K562 (cell line): ENCODE measurements around the gene LMAN1. TPM values are rescaled to one million over a fixed set of nuclear protein-coding genes. Genes with fewer than 3 reads are reported as not detected.
A peak's percentile ranks its signal among the peaks of the same experiment; 100 is the strongest.

Experiments
- HNRNPL ChIP-seq: fragments of 200-400 bp; formaldehyde crosslinking; IDR thresholded peaks from 2 replicates; pipeline ENCODE4 v1.6.1; 2017; ENCODE audit warnings: low read depth, mild to moderate bottlenecking, low read length
- NFATC3 ChIP-seq: fragments of 450-650 bp; IDR thresholded peaks from 2 replicates; pipeline ENCODE4 v1.6.1; 2017; ENCODE audit warnings: mild to moderate bottlenecking
- ZNF586 ChIP-seq: fragments of 450-650 bp; formaldehyde crosslinking; conservative IDR thresholded peaks from 2 replicates; pipeline ENCODE4 v1.4.0; 2020; ENCODE audit warnings: mild to moderate bottlenecking, moderate library complexity
- polyA plus RNA-seq, 8 experiments: library from polyadenylated mRNA; depleted of rRNA in 4 of 8; stranded (reverse) in 5 of 8; unstranded in 3 of 8; fragments of >200 nt; fragmentation: Nextera tagmentation in 2 of 8; fragmentation: Illumina TruSeq in 1 of 8; extraction: Ambion mirVana in 2 of 8; extraction: Trizol in 1 of 8; gene quantifications; 2 replicates each; pipeline versions ENCODE4 v1.2.1 to v1.2.3, GENCODE V29; 2011 to 2014; ENCODE audit warnings: inconsistent platforms in 1 of 8, missing spikeins in 1 of 8
- total RNA-seq, 7 experiments: library from RNA; depleted of rRNA in 6 of 7; stranded (reverse); fragments of >200 nt in 6 of 7; fragmentation: Illumina TruSeq in 2 of 7; extraction: Trizol in 2 of 7; gene quantifications; 2 replicates each; pipeline versions ENCODE4 v1.2.1 to v1.2.3, GENCODE V29; 2011 to 2021; ENCODE audit warnings: low replicate concordance in 1 of 7
- TF ChIP-seq, protein P1 (sequence below): fragments of 450-650 bp; IDR thresholded peaks from 2 replicates; pipeline ENCODE4 v1.6.1; 2016; ENCODE audit warnings: mild to moderate bottlenecking, moderate library complexity
- TF ChIP-seq, protein P2 (sequence below): fragments of 250-450 bp; sonication (Bioruptor Pico); IDR thresholded peaks from 2 replicates; pipeline ENCODE4 v1.8.0; 2022; ENCODE audit warnings: inconsistent platforms
- TF ChIP-seq, protein P3 (sequence below), 3 experiments: IDR thresholded peaks in 2 of 3; conservative IDR thresholded peaks in 1 of 3; 2 replicates each; pipeline ENCODE4 v1.5.1; 2011 to 2012; ENCODE audit warnings: low read length in 3 of 3, mild to moderate bottlenecking in 3 of 3, control low read depth in 2 of 3, improper control_type of control experiment in 1 of 3, inconsistent platforms in 1 of 3, low read depth in 1 of 3, mixed read lengths in 1 of 3, moderate library complexity in 1 of 3; ENCODE audit not compliant: insufficient read depth in 2 of 3
- TF ChIP-seq, protein P4 (sequence below): fragments of 250-450 bp; sonication (Bioruptor Pico); IDR thresholded peaks from 2 replicates; pipeline ENCODE4 v1.4.0; 2020; ENCODE audit warnings: mild to moderate bottlenecking

Gene LMAN1
- total and polyA plus RNA-seq, 9 of the 15 experiments (the other 6 are each of a cell fraction or from before 2014, with no cell fraction given) = 18.8 to 108 (median 71.2) TPM

DNA sequence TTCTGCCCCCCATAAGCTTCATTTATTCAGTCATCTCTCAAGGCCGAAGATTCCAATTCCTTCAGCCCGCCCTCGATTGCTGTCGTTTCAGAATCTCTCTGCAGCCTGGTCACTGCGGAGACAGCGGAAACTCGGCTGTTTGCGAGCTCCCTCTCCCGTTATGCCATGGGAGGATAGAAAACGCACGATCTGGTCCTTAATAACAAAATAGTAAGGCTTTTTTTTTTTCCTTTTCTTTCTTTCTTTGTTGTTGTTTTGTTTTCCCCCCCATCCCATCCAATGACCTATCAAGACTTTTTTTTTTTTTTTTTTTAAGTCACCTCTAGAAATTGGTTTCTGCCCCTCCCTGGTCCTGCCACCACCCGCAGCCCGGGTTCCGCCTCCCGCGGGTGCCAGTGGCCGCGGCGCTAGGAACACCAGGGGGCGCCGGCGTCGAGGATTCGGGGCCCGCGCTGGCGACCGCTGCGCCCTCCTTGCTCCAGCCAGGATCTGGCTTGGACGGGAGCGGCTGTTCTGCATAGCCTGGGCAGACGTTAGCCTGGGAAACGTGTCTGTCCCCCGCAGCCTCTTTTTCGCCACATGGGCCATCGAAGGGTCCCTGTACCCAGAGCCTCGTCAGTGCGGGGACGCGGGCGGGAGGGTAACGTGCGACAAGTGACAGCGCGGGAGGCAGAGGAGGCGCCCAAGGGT lies 50.7 kb downstream of the LMAN1 start (continued):
- TF ChIP-seq, protein P1, sequence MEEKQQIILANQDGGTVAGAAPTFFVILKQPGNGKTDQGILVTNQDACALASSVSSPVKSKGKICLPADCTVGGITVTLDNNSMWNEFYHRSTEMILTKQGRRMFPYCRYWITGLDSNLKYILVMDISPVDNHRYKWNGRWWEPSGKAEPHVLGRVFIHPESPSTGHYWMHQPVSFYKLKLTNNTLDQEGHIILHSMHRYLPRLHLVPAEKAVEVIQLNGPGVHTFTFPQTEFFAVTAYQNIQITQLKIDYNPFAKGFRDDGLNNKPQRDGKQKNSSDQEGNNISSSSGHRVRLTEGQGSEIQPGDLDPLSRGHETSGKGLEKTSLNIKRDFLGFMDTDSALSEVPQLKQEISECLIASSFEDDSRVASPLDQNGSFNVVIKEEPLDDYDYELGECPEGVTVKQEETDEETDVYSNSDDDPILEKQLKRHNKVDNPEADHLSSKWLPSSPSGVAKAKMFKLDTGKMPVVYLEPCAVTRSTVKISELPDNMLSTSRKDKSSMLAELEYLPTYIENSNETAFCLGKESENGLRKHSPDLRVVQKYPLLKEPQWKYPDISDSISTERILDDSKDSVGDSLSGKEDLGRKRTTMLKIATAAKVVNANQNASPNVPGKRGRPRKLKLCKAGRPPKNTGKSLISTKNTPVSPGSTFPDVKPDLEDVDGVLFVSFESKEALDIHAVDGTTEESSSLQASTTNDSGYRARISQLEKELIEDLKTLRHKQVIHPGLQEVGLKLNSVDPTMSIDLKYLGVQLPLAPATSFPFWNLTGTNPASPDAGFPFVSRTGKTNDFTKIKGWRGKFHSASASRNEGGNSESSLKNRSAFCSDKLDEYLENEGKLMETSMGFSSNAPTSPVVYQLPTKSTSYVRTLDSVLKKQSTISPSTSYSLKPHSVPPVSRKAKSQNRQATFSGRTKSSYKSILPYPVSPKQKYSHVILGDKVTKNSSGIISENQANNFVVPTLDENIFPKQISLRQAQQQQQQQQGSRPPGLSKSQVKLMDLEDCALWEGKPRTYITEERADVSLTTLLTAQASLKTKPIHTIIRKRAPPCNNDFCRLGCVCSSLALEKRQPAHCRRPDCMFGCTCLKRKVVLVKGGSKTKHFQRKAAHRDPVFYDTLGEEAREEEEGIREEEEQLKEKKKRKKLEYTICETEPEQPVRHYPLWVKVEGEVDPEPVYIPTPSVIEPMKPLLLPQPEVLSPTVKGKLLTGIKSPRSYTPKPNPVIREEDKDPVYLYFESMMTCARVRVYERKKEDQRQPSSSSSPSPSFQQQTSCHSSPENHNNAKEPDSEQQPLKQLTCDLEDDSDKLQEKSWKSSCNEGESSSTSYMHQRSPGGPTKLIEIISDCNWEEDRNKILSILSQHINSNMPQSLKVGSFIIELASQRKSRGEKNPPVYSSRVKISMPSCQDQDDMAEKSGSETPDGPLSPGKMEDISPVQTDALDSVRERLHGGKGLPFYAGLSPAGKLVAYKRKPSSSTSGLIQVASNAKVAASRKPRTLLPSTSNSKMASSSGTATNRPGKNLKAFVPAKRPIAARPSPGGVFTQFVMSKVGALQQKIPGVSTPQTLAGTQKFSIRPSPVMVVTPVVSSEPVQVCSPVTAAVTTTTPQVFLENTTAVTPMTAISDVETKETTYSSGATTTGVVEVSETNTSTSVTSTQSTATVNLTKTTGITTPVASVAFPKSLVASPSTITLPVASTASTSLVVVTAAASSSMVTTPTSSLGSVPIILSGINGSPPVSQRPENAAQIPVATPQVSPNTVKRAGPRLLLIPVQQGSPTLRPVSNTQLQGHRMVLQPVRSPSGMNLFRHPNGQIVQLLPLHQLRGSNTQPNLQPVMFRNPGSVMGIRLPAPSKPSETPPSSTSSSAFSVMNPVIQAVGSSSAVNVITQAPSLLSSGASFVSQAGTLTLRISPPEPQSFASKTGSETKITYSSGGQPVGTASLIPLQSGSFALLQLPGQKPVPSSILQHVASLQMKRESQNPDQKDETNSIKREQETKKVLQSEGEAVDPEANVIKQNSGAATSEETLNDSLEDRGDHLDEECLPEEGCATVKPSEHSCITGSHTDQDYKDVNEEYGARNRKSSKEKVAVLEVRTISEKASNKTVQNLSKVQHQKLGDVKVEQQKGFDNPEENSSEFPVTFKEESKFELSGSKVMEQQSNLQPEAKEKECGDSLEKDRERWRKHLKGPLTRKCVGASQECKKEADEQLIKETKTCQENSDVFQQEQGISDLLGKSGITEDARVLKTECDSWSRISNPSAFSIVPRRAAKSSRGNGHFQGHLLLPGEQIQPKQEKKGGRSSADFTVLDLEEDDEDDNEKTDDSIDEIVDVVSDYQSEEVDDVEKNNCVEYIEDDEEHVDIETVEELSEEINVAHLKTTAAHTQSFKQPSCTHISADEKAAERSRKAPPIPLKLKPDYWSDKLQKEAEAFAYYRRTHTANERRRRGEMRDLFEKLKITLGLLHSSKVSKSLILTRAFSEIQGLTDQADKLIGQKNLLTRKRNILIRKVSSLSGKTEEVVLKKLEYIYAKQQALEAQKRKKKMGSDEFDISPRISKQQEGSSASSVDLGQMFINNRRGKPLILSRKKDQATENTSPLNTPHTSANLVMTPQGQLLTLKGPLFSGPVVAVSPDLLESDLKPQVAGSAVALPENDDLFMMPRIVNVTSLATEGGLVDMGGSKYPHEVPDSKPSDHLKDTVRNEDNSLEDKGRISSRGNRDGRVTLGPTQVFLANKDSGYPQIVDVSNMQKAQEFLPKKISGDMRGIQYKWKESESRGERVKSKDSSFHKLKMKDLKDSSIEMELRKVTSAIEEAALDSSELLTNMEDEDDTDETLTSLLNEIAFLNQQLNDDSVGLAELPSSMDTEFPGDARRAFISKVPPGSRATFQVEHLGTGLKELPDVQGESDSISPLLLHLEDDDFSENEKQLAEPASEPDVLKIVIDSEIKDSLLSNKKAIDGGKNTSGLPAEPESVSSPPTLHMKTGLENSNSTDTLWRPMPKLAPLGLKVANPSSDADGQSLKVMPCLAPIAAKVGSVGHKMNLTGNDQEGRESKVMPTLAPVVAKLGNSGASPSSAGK = peak; percentile 61; the same call in 1 of the 2 replicates
- TF ChIP-seq, protein P2, sequence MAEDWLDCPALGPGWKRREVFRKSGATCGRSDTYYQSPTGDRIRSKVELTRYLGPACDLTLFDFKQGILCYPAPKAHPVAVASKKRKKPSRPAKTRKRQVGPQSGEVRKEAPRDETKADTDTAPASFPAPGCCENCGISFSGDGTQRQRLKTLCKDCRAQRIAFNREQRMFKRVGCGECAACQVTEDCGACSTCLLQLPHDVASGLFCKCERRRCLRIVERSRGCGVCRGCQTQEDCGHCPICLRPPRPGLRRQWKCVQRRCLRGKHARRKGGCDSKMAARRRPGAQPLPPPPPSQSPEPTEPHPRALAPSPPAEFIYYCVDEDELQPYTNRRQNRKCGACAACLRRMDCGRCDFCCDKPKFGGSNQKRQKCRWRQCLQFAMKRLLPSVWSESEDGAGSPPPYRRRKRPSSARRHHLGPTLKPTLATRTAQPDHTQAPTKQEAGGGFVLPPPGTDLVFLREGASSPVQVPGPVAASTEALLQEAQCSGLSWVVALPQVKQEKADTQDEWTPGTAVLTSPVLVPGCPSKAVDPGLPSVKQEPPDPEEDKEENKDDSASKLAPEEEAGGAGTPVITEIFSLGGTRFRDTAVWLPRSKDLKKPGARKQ (CRISPR knock-in tag) = no peak
- TF ChIP-seq, protein P3, sequence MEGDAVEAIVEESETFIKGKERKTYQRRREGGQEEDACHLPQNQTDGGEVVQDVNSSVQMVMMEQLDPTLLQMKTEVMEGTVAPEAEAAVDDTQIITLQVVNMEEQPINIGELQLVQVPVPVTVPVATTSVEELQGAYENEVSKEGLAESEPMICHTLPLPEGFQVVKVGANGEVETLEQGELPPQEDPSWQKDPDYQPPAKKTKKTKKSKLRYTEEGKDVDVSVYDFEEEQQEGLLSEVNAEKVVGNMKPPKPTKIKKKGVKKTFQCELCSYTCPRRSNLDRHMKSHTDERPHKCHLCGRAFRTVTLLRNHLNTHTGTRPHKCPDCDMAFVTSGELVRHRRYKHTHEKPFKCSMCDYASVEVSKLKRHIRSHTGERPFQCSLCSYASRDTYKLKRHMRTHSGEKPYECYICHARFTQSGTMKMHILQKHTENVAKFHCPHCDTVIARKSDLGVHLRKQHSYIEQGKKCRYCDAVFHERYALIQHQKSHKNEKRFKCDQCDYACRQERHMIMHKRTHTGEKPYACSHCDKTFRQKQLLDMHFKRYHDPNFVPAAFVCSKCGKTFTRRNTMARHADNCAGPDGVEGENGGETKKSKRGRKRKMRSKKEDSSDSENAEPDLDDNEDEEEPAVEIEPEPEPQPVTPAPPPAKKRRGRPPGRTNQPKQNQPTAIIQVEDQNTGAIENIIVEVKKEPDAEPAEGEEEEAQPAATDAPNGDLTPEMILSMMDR (IDR thresholded peaks at IDR 0.05 in 2 of 3, conservative IDR thresholded peaks at IDR 0.05 in 1 of 3; ENCODE audit: insufficient read depth in 2 of 3, low read depth in 1 of 3, low read length in 3 of 3) = peak; percentile 68 to 86 (median 68)
- TF ChIP-seq ZNF586 (no peak), NFATC3 (no peak), HNRNPL (peak; percentile 45; the same call in 1 of the 2 replicates)
- TF ChIP-seq, protein P4, sequence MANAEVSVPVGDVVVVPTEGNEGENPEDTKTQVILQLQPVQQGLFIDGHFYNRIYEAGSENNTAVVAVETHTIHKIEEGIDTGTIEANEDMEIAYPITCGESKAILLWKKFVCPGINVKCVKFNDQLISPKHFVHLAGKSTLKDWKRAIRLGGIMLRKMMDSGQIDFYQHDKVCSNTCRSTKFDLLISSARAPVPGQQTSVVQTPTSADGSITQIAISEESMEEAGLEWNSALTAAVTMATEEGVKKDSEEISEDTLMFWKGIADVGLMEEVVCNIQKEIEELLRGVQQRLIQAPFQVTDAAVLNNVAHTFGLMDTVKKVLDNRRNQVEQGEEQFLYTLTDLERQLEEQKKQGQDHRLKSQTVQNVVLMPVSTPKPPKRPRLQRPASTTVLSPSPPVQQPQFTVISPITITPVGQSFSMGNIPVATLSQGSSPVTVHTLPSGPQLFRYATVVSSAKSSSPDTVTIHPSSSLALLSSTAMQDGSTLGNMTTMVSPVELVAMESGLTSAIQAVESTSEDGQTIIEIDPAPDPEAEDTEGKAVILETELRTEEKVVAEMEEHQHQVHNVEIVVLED (CRISPR knock-in tag) = no peak
